Measurements from ENCODE around the gene RAB17. TPM values are rescaled to one million over a fixed set of nuclear protein-coding genes. Genes with fewer than 3 reads are reported as not detected.

The RAB17 gene
- total and polyA plus RNA-seq, 4 donors = 19.3 to 73.3 (median 46.4) TPM

GRCh38 chr2:237575869-237576862 is 14.4 kb downstream of the RAB17 start:
- Histone ChIP-seq H3K9me3 (ENCODE audit: control insufficient read depth in 4 of 4, insufficient read depth in 3 of 4, low read length in 3 of 4) (no peaks in the 10 kb centered on the region), H3K9ac (ENCODE audit: insufficient read depth in 1 of 2, low read length in 2 of 2) (no peak overlapping the region), H3K4me1 (ENCODE audit: control insufficient read depth in 5 of 5, insufficient read depth in 5 of 5, low read length in 5 of 5) (peaks cover 0 to 9% (median 0%) of the 10 kb centered on the region in 5 donors), H3K27ac (ENCODE audit: low read depth in 1 of 2, low read length in 1 of 2) (no peak overlapping the region), H3K27me3 (ENCODE audit: control insufficient read depth in 3 of 3, insufficient read depth in 3 of 3, low read length in 2 of 3) (no peaks in the 10 kb centered on the region), H3K36me3 (ENCODE audit: control insufficient read depth in 4 of 4, insufficient read depth in 4 of 4, low read length in 4 of 4) (peaks cover 0 to 2% (median 0%) of the 10 kb centered on the region in 4 donors), H3K4me3 (no peak overlapping the region)
- 91% methylated on average over 27 of the region's 27 CpGs for WGBS, 2 donors
- ATAC-seq (ENCODE audit: insufficient read depth, low FRiP score) = no peak
- DNase-seq = no peak
- no peak for TF ChIP-seq CTCF (IDR thresholded peaks at IDR 0.05; ENCODE audit: control extremely low read depth, extremely low read depth)

- TF ChIP-seq CTCF (IDR thresholded peaks at IDR 0.05; ENCODE audit: control extremely low read depth, extremely low read depth) = no peak
- H3K36me3 ChIP-seq (ENCODE audit: control insufficient read depth in 4 of 4, insufficient read depth in 4 of 4, low read length in 4 of 4) = peaks cover 0 to 2% (median 0%) of the 10 kb centered on the region in 4 donors
- no peaks in the 10 kb centered on the region for H3K9me3 ChIP-seq (ENCODE audit: control insufficient read depth in 4 of 4, insufficient read depth in 3 of 4, low read length in 3 of 4)
- WGBS, 2 donors = 61 to 77% methylated on average over 25 of the region's 25 CpGs
- ATAC-seq (ENCODE audit: insufficient read depth, low FRiP score) (peak; percentile 20), DNase-seq (no peak)
- H3K9ac ChIP-seq (ENCODE audit: insufficient read depth in 1 of 2, low read length in 2 of 2) = no peak overlapping the region
- H3K4me3 ChIP-seq = no peak overlapping the region
- no peaks in the 10 kb centered on the region for H3K27me3 ChIP-seq (ENCODE audit: control insufficient read depth in 3 of 3, insufficient read depth in 3 of 3, low read length in 2 of 3)
- peaks cover 0 to 9% (median 0%) of the 10 kb centered on the region in 5 donors for H3K4me1 ChIP-seq (ENCODE audit: control insufficient read depth in 5 of 5, insufficient read depth in 5 of 5, low read length in 5 of 5)
- peak overlapping the region in 1 of 2 donors; percentile 18 for H3K27ac ChIP-seq (ENCODE audit: low read depth in 1 of 2, low read length in 1 of 2)
Measured at GRCh38 chr2:237574894-237575868, 15.4 kb downstream of the RAB17 start.

- DNase-seq = no peak
- ATAC-seq (ENCODE audit: insufficient read depth, low FRiP score) = no peak
- H3K27me3 ChIP-seq (ENCODE audit: control insufficient read depth in 3 of 3, insufficient read depth in 3 of 3, low read length in 2 of 3) = no peaks in the 10 kb centered on the region
- H3K4me3 ChIP-seq = no peak overlapping the region
- WGBS, 2 donors = 88 to 95% methylated on average over 9 of the region's 9 CpGs
- H3K4me1 ChIP-seq (ENCODE audit: control insufficient read depth in 5 of 5, insufficient read depth in 5 of 5, low read length in 5 of 5) = peaks cover 0 to 9% (median 0%) of the 10 kb centered on the region in 5 donors
- no peak overlapping the region for H3K27ac ChIP-seq (ENCODE audit: low read depth in 1 of 2, low read length in 1 of 2)
- H3K9me3 ChIP-seq (ENCODE audit: control insufficient read depth in 4 of 4, insufficient read depth in 3 of 4, low read length in 3 of 4) = no peaks in the 10 kb centered on the region
- peaks cover 0 to 2% (median 0%) of the 10 kb centered on the region in 4 donors for H3K36me3 ChIP-seq (ENCODE audit: control insufficient read depth in 4 of 4, insufficient read depth in 4 of 4, low read length in 4 of 4)
- TF ChIP-seq CTCF (IDR thresholded peaks at IDR 0.05; ENCODE audit: control extremely low read depth, extremely low read depth) = no peak
- H3K9ac ChIP-seq (ENCODE audit: insufficient read depth in 1 of 2, low read length in 2 of 2) = no peak overlapping the region
Measured at GRCh38 chr2:237574467-237574866, 16.1 kb downstream of the RAB17 start.

Data from lung (tissue), 12 donors.